HG03521 (cell line): ENCODE measurements around the gene TMEM132C.
"Not testable (repeated sequence)": the region's sequence is repeated elsewhere in the genome, so short reads cannot be mapped to it uniquely, and the experiment has no call there.

Source experiments
- ATAC-seq: cut with Tn5 transposase; IDR thresholded peaks from one replicate; pipeline ENCODE4 v1.9.1; 2021; ENCODE audit warnings: mild to moderate bottlenecking, moderate library complexity; ENCODE audit not compliant: unreplicated experiment

The TMEM132C gene

DNA sequence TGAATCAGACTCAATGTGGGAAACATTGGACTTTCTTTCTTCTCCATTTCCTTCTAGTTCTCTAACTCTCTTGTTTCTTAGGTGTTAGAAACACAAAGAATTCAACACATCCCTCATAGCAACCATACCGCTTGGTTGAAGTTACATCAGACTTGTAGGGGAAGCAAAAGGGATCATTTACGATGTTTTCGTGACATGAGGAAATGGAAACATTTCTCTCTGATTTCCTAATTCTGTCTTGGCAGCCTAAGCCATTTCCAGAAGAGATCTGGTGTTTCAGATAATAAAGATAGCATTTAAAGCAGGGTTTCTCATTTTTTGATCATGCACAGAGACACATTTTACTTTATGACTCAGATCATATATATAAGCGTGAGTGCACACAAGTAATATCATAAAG is 202.0 kb downstream of the TMEM132C start:
- ATAC-seq = no peak

DNA sequence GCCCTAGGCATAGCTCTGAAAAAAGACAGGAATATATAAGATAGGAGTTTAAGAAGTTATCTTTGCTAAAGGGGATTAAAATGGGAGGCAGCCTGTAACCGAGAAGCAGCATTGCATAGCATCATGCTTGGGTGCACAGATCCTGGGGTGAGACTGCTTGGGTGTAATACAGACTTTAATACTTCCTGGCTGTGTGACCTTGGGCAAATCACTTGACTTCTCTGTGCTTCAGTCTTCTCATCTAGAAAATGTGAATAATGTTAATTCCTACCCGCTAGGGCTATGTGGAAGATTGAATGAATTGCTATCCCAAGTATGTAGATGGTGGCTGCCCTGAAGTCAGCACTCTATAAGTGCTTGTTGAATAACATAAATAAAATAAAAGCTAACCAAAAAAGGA is 204.5 kb downstream of the TMEM132C start:
- no peak for ATAC-seq

DNA sequence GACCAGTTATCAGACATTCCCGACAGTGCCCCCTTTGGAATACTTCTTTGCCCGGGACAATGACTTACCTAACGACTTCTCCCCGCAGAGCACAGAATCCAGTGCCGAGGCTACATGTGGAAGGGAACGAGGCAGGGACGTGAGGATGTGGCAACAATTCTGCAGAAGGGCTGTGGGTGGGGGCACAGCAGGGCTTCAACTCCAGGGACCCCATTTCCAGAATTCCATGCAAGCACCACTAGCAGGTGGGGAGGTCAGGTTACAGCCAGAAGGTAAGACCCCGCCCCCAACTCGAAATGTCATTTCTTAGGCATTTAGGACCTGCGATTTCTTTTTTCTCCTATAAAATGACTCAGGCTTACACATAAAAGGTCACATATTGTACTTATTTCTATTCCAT is 207.9 kb downstream of the TMEM132C start:
- ATAC-seq = no peak

DNA sequence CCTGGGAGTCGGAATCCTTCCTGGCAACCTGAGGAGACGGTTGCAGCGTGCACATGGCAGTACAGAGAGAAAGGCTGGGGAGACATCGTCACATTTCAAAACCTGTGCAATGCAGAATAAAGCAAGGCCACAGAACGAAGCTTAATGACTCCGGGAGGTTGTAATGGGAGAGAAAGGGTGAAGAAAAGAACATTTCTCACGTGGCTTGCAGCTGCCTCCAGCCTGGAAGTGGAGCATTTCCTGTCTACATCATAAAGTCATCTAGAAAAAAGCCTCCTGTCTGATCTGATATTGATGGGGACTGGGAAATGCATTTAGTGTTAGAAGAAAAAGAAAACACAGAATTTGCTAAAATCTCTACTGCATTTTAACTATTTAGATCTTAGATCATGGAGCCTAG is 209.3 kb downstream of the TMEM132C start:
- ATAC-seq = no peak

DNA sequence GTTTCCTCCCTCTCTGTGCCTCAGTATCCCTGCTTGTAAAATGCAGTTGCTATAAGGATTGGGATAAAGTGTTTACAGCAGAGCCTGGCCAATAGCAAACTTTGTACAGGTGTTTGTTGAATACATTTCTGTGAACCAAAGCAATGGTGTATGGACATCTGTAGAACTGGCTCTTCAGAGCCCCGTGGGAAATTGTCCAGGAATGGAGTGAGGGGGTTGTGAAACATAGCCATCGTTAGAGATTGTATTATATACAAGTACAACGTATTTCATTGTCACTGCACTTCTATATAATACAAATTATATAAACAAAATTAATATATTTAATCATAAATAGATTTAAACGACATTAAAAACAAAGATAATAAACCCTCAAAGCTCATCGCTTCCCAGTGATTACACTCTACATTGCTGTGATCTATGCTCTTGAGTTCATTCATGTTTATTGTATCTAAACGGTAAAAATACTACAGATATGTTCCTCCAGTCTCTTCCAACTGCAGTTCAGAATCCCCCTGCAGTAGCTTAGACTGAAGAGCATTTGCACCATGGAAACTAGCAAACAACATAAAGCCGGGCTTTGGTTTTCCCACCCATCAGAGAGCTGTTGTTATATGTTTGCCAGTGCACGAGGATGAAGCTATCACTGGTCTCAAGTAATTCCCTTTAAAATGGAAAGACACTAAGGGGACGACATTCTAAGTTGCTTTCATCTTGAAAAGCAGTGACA is 216.7 kb downstream of the TMEM132C start:
- ATAC-seq = no peak

DNA sequence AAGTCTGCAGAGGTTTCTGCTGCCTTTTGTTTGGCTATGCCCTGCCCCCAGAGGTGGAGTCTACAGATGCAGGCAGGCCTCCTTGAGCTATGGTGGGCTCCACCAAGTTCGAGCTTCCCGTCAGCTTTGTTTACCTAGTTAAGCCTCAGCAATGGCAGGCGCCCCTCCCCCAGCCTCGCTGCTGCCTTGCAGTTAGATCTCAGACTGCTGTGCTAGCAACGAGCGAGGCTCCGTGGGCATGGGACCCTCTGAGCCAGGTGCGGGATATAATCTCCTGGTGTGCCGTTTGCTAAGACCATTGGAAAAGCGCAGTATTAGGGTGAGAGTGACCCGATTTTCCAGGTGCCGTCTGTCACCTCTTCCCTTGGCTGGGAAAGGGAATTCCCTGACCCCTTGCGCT is 230.4 kb downstream of the TMEM132C start:
- ATAC-seq = not testable (repeated sequence)

DNA sequence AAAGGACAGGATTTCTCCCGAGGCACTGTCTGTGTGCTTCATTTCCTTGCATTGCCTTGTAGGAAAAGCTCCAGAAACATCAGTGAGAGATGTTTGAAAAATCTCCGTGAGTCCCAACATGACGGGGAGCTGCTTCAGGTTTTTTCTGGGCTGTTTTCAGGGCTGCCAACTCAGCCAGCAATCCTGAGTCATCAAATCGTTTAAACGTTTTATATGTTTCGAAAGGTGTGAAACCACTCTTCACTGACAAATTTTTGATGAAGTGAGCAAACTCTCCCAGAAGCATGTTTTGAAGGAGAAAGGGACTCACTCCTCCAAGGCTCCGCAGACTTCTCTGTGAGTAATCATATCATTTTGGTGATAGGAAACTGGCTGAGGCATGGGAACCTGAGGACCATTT is 240.5 kb downstream of the TMEM132C start:
- ATAC-seq = no peak

DNA sequence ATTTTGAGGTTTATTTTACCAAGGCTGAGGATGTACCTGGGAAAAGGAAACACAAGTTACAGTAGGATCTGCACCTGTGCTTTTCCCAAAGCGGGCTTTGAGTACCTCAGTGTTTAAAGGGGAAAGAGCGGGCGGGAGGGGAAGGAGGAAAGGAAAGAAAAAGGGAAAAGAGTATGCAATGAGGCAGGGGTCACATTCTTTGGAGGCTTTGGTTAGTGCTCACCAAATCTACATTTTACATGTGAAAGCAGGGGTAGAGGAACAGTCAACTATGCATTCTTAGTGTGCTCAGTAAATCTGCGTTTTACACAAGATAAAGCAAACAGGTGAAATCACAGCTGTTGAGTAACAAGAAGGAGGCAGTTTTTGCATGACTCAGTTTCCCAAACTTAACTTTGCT is 242.2 kb downstream of the TMEM132C start:
- ATAC-seq = no peak

DNA sequence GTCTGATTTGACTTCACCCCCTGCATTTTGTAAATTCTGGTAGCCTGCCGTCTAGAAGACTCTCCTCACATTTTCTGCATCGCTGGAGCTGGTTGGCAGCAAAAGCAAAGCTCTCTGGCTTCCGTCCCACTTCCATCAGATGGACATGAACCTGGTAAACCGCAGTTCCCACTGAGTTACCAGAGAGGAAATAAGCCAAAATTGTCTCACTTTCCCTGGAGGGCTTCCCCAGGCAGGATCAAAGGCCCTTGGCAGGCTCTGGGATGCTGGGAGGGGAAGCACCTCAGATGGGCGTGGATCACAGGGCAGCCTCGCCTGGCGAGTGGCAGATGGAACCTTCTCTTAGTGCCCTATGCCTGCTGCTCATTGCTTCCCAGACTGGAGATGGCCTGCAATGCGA is 243.5 kb downstream of the TMEM132C start:
- no peak for ATAC-seq

DNA sequence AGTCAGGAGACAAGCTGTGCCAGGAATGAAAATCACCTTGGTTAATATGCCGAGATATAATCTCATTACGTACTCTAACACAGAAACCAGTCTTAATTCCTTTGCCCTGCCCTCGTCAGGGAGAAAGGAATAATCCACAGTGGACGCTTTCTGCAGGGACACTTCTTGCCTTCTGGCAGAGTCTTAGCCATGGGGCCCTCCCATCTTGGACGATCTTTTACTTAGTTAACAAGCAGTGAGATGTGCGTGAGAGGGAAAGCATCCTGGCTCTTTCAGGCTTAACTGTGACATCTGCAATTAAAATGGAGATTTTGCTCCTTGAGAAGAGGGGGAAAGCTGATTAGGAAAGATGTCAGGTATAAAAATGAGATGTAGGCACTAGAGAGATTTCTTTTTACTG is 246.4 kb downstream of the TMEM132C start:
- no peak for ATAC-seq

DNA sequence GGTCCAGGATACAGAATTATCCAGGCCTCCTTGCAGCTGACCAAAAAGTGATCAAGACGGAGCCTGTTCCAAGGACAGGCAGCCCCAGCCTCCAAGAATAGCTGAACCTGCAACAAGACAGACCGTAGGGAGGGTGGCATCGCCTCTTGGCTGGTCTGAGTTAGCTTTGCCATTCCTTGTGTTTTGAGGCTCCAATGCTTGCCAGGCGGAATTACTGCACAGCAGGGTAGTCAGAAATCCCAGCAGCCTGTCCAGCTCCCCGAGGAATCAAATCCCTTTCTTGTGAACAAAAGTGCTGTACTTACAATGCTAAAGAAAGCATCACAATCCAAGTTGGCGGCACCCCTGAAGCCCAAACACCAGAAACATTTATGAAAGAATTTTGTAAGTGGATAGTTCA is 246.9 kb downstream of the TMEM132C start:
- ATAC-seq = no peak

DNA sequence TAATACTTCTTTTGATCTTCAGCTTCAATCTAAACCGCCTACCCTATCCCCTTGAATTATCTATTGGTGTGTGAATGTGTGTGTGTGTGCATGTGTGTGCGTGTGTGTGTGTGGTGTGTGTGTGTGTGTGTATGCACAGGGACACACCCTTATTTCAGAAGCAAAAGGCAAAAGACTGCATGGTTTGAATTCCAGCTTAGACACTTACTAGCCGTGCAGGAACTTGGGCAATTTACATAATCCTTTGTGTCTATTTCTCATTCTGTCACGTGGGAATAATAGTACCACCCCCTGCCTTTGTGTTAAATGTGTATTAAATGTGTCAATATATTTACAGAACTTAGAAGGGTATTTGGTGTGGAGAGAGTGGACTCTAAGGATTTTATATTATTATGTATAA is 251.7 kb downstream of the TMEM132C start:
- no peak for ATAC-seq

DNA sequence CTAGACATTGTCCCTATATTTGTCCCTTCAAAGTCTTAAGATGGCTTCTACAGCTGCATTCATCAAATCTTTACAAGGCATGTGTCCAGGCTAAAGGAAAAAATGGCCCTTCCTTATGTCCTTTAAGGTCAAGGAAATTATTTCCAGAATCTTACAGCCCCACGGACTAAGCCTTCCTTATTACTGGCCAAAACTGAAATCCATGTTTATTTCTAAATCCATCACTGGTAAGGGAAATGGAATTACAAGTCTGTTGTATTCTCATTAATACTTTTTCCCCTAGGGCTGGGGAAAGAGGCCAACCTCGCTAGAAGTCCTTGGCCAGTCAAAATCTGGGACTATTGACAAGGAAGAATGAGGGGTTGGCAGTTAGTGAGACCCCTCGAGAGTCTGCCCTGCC is 252.5 kb downstream of the TMEM132C start:
- no peak for ATAC-seq

DNA sequence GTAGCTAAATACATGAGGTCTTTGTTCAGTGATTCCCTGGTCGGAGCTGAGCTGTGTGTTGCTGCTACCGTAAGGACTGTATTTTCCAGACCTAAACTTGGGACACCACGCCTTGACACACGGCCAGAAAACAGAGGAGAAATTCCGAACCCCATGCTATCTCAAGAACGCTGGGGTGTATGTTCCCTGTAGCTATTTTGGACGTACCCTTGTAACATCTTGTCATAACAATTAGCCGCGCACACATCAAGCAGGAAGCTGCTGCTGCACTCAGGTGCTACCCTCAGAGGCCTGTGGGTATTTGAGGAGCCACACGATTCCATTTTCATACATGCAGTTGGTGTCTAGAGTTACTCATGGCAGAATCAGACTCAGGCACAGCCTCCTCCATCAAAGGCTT is 255.0 kb downstream of the TMEM132C start:
- ATAC-seq = no peak

DNA sequence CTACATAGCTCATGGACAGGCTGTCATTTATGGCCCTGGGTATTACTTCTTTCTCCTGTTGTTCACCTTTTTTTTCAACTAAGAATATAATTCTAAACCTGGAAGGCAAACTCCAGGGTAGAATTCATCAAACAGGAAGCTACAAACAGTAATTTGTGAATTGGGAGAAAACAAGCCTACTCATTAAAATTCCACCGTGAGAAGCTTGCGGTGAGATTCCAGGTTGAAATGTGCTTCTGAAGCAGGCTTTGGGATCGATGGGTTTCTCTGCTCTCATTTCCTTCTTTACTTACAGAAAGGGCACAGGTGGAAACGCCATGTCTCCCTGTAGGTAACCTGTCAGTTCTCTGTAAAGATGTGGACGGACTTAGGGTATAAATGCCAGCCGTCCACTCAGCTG is 257.5 kb downstream of the TMEM132C start:
- no peak for ATAC-seq

DNA sequence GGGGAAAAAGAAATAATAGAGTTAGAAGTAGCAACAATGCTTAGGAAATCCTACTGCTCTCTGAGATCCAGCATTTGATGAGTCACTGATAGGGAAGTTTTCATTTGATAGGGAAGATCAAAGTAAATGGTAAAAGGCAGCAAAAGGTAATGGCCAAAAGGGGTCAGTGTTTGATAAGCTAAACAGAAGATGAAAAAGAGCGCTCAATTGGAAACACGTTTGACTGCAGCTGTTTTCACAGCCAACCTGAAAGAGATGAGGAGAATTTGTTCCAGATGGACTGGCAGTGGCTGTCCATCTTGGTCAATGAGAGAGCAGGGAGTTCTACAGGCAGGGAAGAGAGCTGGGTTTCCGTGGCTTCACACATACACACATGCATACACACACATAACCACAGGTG is 264.2 kb downstream of the TMEM132C start:
- ATAC-seq = no peak

DNA sequence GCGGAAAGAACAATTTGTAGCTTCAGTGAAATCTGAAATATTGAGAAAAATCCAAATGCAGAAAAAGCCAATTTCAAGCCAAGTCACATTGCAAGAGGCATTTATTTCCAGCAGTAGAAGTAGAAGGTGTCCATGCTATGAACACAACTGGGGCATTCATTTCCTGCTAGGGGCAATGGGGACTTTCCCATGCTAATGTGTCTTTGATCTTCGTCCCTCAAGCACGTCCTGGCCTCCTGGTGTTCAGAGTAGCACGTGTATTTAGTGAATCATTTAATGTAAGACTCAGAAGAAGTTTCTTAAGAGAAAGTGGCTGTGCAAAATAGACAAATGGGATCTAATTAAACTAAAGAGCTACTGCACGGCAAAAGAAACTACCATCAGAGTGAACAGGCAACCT is 267.9 kb downstream of the TMEM132C start:
- ATAC-seq = no peak

DNA sequence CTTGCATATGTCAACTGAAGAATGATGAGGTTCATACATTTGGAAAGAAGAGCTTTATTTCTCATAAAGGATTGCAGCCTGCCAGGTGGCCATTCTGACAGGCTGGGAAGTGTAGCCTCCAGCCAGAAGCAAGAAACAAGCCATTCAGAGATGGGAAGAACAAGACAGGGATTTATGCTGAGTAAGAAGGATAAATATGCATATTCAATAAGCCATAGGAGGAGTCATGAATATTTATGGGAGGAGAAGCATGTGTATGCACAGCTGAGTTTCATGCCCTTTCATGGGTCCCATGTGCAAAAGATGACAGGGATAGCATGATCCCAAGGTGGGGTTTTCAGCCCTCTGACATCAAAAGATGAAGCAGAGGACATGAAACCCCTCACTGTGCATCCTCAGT is 269.8 kb downstream of the TMEM132C start:
- no peak for ATAC-seq

DNA sequence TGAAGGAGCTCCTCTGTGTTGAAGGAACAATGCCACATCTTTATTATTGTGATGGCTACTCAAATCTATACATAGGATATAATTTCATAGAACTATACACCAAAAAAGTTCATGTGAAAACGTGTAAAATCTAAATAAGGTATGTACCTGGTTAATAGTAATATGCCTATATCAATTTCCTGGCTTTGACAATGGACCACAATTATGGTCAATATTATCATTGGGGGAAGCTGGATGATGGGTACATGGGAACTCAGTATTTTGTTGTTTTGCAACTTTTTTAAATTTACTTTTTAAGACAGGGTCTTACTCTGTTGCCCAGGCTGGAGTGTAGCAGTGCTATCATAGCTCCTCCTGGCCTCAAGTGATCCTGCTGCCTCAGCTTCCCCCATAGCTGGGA is 270.7 kb downstream of the TMEM132C start:
- ATAC-seq = no peak

DNA sequence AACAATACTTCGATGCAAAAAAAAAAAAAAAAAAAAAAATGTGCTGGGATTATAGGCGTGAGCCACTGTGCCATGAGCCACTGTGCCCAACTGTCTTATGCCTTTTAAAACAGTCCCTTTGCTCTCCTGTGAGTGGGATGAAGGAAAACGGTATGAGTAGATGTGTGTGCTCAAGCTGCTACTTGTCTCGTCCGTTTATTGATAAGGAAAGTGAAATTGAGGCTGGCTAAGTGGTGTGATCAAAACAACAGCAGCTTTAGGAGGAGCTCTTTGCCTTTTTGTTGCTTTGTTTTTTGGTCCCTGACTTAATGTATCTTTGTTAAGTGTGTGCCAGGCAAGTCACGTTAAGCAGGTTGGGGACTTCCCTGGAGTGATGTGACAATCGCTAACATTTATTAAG is 275.9 kb downstream of the TMEM132C start:
- ATAC-seq = no peak

DNA sequence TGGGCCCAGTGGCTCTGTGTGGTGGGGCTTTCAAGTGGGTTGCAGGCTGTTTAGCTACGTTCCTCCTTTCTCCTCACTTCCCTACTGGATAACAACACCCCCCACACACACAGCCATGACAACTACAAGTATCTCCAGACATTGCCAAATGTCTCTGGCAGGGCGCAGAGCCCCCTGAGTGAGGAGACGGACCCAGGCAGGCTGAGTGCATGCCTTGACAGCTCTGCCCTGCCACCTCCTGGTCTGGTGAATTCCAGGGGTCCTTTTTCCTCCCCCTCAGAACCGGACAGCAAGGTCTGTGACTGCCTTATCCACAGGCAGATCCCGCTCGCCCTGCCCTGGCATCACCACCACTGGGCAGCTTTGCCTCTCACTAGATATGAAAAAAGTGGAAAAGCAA is 276.5 kb downstream of the TMEM132C start:
- no peak for ATAC-seq

DNA sequence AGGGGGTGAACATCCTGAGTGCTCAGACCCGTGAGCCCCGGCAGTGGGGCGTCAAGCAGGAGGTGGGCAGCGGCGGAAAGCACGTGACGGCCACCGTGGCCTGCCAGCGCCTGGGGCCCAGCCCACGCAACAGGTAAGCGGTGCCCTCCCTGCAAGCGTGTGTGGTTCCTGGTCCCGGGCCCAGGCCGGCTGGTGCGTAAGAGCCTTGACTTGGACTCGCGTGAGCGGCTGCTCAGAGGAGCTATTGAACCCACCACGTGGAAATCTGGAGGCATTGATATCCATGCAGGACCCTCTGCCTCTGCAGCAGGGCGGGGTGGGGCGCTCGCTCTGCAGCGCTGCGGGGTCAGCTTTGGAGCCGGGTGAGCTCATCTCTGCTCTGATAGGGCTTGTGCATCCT is 277.0 kb downstream of the TMEM132C start:
- no peak for ATAC-seq

DNA sequence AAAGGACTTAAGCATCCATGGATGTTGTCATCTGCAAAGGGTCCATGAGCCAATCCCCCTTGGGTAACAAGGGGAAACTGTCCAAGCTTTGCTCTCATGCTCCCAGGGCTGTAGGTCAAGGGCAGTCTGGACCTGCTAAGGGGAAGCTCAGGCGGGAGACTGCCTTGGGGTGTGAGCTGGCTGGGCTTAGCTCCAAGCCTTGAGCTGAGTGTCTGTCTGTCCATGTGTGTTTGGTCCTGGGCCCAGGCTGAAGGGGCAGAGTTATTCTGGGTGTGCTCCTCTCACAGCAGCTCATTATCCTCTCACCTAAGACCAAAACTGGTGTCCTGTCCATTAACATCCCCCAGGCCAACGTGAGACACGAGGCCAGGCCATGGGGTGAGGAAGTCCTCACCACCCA is 282.0 kb downstream of the TMEM132C start:
- no peak for ATAC-seq
